ENCODE data around the gene ANKRD11.

ANKRD11 gene

DNA sequence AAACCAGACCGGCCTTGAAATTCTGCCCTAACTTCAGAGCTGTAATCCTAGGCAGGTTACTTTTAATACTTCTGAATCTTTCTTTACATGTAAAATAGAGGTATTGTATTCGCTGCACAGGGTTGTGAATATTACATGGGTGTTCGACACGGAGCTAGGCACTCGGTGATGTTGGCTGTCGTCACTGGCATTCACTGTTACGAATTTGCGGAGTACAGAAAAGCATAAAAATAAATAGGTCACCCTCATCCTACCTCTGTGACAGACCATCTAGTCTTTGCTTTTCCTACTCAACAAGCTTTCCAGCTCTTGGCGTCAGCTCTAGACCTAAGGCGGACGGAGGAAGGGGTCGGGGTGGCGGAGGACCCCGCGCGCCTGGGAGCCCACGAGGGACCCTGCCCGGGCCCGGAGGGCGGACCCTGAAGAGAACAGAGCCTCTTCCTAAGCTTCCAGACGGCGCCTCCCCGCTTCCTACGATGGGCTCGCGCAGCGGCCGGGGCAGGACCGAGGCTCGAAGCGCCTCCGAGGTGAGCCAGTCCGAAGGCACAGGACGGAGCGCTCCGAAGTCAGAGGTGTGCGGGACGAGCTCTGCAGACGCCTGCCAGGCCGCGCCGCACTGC lies 17.0 kb upstream of the ANKRD11 start:
- in situ Hi-C loops (cut with MboI; ENCODE audit: low sequenced_read_pairs) = no loop called here

- in situ Hi-C loops (cut with MboI; ENCODE audit: low sequenced_read_pairs) = no loop called here
Observed at GRCh38 chr16:89506791-89507191, 16.4 kb upstream of the ANKRD11 start.

DNA sequence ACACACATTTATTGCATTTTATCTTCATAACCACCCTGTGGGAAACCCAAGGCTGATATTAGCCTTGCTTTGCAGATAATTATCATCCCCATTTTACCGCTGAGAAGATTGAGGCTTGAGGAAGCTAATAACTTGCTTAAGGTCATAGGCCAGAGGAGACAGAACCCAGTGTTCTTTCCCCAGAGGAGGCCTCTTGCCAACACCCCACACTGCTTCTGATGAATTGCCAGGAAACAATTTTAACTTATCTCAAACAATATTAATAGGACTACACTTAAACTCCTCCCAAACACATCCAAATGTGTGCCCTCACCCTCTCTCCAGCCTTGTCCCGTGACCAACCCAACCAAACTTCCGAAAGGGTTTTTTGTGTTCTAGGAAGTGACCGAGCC lies 15.7 kb upstream of the ANKRD11 start:
- in situ Hi-C loops (cut with MboI; ENCODE audit: low sequenced_read_pairs) = no loop called here

DNA sequence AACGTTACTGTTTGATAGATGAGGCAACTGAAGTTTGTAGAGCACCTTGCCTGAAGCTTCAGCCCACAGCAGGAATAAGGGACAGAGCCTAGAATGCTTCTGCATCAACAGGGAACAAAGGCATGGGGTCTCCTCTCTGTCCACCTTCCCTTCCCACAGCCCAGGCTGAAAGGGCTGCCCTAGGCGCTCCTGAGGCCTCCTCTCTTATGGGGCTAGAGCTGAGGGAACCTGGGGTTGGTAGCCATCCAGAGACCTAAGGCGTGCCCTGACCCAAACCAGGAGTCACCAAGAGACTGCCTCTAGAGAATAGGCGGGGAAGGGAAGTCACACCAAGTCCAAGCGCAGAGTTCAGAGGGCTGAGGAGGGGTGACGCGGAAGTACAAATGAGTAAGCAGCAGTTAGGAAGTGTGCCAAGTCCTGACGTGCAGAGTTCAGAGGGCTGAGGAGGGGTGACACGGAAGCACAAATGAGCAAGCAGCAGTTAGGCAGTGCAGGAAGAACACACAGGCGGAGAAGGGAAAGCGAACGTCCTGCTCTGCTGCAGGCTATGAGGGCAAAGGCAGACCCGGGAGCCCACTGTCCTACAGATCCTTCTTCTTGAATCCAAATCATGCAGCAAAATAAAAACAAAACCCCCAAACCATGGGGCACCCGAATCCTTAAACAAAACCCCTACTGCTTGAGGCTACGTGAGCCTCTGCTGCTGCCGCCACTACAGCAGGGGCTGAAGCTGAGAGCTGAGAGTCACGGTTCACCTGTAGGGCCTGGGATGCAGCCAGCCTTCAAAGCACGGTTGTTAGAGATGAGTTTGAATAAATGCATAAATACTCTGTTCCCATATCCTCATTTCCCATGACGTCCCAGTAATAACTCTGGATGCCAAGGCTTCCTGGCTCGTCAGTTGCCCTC lies 15.1 kb upstream of the ANKRD11 start:
- in situ Hi-C loops (cut with MboI; ENCODE audit: low sequenced_read_pairs) = no loop called here

DNA sequence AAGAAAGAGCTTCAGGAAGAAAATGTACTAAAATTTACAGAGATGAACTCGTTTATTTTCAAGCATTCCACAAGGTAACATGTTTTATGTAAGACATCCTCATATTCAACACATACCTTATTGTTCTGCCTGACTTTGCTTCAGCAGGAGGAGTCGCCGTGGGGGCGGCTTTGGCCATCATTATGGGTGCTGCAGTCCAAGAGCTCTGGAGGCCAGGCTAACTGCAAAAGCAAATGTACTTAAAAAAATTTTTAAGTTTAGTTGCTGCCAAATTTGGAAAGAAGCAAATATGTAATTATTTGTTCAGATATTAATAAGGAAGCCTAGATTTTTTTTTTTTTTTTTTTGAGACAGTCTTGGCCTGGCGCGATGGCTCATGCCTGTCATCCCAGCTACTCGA lies 13.7 kb upstream of the ANKRD11 start:
- in situ Hi-C loops (cut with MboI; ENCODE audit: low sequenced_read_pairs) = no loop called here

GRCh38 chr16:89502081-89502843 lies 11.9 kb upstream of the ANKRD11 start:
- in situ Hi-C loops (cut with MboI; ENCODE audit: low sequenced_read_pairs) = no loop called here

DNA sequence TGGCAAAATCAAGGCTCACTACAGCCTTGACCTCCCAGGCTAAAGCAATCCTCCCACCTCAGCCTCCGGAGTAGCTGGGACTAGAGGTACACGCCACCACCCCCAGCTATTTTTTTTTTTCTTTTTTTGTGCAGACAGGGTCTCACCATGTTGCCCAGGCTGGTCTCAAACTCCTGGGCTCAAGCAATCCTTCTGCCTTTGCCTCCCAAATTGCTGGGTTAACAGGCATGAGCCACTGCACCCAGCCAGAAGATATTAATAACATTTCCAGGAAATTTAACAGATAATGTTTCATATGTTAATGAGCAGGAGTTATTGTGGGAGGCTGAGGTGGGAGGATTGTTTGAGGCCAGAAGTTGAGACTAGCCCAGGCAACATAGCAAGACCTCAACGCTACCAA lies 9.4 kb upstream of the ANKRD11 start:
- in situ Hi-C loops (cut with MboI; ENCODE audit: low sequenced_read_pairs) = no loop called here

GRCh38 chr16:89498839-89499238 lies 8.5 kb upstream of the ANKRD11 start:
- in situ Hi-C loops (cut with MboI; ENCODE audit: low sequenced_read_pairs) = no loop called here

GRCh38 chr16:89495121-89495520 lies 4.8 kb upstream of the ANKRD11 start:
- in situ Hi-C loops (cut with MboI; ENCODE audit: low sequenced_read_pairs) = no loop called here

GRCh38 chr16:89493776-89494175 lies 3.4 kb upstream of the ANKRD11 start:
- in situ Hi-C loops (cut with MboI; ENCODE audit: low sequenced_read_pairs) = no loop called here

DNA sequence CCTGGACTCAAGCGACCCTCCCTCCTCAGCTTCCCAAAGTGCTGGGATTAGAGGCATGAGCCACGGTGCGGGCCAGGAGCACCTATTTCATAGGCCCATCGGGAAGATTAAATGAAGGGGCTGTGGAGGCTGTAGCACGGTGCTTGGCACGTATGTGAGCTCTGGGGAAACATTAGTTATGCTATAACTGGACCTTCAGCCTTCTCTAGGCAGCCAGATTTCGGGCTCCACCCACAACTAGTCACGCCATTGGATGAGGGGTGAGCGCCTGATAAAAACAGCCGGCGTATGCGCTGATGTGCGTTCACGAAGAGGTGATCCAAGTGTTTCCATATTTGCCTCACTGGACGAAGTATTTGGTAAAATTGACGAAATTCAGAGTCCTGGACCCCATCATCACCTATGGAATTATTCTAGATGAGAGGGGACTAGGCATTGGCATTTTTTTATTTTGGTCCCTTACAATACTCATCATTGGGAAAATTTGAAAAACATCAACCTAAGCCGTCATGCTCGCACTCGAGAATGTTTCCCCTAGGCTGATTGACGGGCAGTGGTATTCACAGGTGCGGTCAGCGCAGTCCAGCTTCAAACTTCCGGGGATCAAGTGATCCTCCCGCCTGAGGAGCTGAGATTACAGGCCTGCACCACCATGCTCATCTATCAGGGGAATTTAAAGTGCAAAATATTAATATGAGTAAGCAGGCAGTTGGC lies 1.8 kb upstream of the ANKRD11 start:
- in situ Hi-C loops (cut with MboI; ENCODE audit: low sequenced_read_pairs) = no loop called here

- in situ Hi-C loops (cut with MboI; ENCODE audit: low sequenced_read_pairs) = no loop called here
Observed at GRCh38 chr16:89491238-89491869, 993 bp upstream of the ANKRD11 start.

- in situ Hi-C loops (cut with MboI; ENCODE audit: low sequenced_read_pairs) = no loop called here
Observed at GRCh38 chr16:89489898-89490438, 393 bp downstream of the ANKRD11 start.

GRCh38 chr16:89489040-89489897 lies 1.1 kb downstream of the ANKRD11 start:
- in situ Hi-C loops (cut with MboI; ENCODE audit: low sequenced_read_pairs) = no loop called here

DNA sequence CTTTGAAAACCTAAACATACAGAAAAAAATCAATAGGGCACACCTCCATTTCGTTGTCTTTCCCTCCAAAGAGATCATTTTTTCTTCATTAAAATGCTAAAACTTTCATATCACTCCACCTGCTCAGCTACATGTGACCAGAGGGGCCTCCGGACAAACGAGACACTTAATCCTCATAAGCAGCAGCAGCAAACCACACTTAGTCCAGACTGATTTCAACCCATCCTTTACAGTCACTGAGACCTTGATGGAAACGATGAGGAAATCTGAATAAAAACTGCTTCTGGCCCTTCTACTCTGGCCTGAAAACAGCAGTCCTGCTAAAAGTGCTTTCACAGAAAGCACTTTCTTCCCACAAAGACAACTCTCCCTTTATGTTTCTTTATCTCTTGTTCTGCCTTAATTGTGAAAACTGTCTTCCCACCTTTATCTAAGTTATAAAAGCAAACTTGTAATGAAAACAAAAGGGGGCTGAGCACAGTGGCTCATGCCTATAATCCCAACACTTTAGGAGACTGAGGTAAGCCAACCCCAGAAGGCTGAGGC lies 4.6 kb downstream of the ANKRD11 start:
- in situ Hi-C loops (cut with MboI; ENCODE audit: low sequenced_read_pairs) = no loop called here

GRCh38 chr16:89484923-89485679 lies 5.3 kb downstream of the ANKRD11 start:
- in situ Hi-C loops (cut with MboI; ENCODE audit: low sequenced_read_pairs) = no loop called here

DNA sequence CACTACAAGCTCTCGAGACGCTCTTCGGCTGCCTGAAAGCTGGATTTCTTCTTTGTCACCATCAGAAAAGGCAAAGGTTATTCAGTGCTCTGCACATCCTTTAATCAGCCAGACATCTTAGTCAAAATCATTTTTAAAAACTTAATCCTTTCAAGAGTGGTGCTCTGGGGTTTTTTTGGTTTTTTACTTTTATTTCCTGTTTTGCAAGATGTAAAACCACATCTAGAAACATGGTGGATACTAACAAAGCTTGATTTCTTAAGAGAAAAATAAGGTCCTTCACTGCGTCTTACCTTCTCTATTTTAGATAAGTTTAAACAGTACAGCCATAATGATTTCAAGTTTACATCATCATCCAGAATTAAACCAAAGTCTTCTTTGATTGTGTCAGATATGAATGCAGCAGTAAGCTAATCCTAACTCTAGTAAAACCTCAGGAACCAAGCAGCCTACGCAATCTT lies 6.3 kb downstream of the ANKRD11 start:
- in situ Hi-C loops (cut with MboI; ENCODE audit: low sequenced_read_pairs) = no loop called here

DNA sequence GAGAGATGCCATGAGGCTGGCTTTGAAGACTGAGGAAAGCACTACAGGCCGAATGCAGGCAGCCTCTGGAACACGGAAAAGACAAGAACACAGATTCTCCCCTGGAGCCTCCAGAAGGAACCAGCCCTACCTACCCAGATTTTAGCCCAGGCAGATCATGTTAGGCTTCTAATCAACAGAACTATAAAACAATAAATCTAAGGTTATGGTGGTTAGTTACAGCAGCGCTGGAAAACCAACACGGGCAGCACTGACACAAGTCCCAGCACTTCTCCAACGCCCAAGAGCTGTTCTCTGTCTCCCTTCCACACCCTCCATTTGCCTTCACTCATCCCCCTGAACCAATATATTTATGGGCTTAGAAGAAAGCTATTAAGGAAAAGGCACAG lies 7.5 kb downstream of the ANKRD11 start:
- in situ Hi-C loops (cut with MboI; ENCODE audit: low sequenced_read_pairs) = no loop called here

All from HL-60/S4 treated with phorbol 12-myristate 13-acetate at 8.2 ng/mL for 4 days and 3 days (cell line).